GM13977 (cell line): ENCODE results near the gene SRI.
A peak's percentile ranks its signal among the peaks of the same experiment; 100 is the strongest.
"Not testable (repeated sequence)": the region's sequence is repeated elsewhere in the genome, so short reads cannot be mapped to it uniquely, and the experiment has no call there.

Experiments
- DNase-seq: peaks from one replicate; pipeline ENCODE4 v3.0.0; 2012; ENCODE audit warnings: low spot score
- CTCF ChIP-seq: IDR thresholded peaks from 2 replicates; pipeline ENCODE4 v1.5.1; 2012; ENCODE audit warnings: mild to moderate bottlenecking, control low read depth; ENCODE audit not compliant: insufficient read depth; ENCODE audit errors: extremely low read depth, missing control alignments
- in situ Hi-C: fragments of 300-500 bp; cut with MboI; formaldehyde crosslinking; loops from one replicate; pipeline ENCODE4 v1.12.0; 2022; ENCODE audit warnings: low sequenced_read_pairs, low pct_unique_long_range_greater_than_20kb, mixed read lengths, inconsistent platforms; ENCODE audit not compliant: unreplicated experiment

SRI gene

GRCh38 chr7:88169717-88170320, 50.0 kb downstream of the SRI start:
- DNase-seq: peak; percentile 4
- in situ Hi-C loops: no loop called here
- TF ChIP-seq CTCF: peak; percentile 45

- in situ Hi-C loops: no loop called here
- DNase-seq: no peak
- TF ChIP-seq CTCF: no peak
Measured at GRCh38 chr7:88167721-88168120, 52.1 kb downstream of the SRI start.

GRCh38 chr7:88167223-88167622, 52.6 kb downstream of the SRI start:
- no peak for TF ChIP-seq CTCF

GRCh38 chr7:88165697-88166096, 54.1 kb downstream of the SRI start:
- no peak for DNase-seq
- TF ChIP-seq CTCF: no peak
- in situ Hi-C loops: no loop called here

More at GRCh38 chr7:88167223-88167622, 52.6 kb downstream of the SRI start:
- no peak for DNase-seq
- in situ Hi-C loops: no loop called here

- in situ Hi-C loops, DNase-seq: not testable (repeated sequence)
Measured at GRCh38 chr7:88159741-88160140, 60.1 kb downstream of the SRI start.

- no peak for TF ChIP-seq CTCF
- in situ Hi-C loops: no loop called here
- no peak for DNase-seq
Measured at GRCh38 chr7:88156356-88156755, 63.5 kb downstream of the SRI start.

- no peak for DNase-seq
- no peak for TF ChIP-seq CTCF
- in situ Hi-C loops: no loop called here
Measured at GRCh38 chr7:88155756-88156155, 64.1 kb downstream of the SRI start.
